Neural cell (in vitro differentiated cells): ENCODE results near the gene ITIH4. TPM values are rescaled to one million over a fixed set of nuclear protein-coding genes. Genes with fewer than 3 reads are reported as not detected.

Experiments used
- H2AFZ ChIP-seq: fragments of 200-600, 300-800 bp; sonication (generic), shearing (Covaris generic); 2 replicates; pipeline ENCODE4 v1.6.0; 2014; ENCODE audit warnings: low read depth, mild to moderate bottlenecking, antibody characterized with exemption, low read length, moderate library complexity
- H3F3A ChIP-seq: fragments of 200-600 bp; shearing (Covaris generic); 2 replicates; pipeline ENCODE4 v1.6.1; 2016; ENCODE audit warnings: mild to moderate bottlenecking, moderate library complexity, mixed read lengths, antibody characterized with exemption, low read length; ENCODE audit not compliant: insufficient read depth, poor library complexity, severe bottlenecking
- H3K27ac ChIP-seq: fragments of 200-600, 300-800 bp; sonication (generic), shearing (Covaris generic); 2 replicates; pipeline ENCODE4 v1.5.1; 2014; ENCODE audit warnings: mild to moderate bottlenecking, low read length, moderate library complexity
- H3K27me3 ChIP-seq: fragments of 300-800, 200-600 bp; sonication (generic), shearing (Covaris generic); 2 replicates; pipeline ENCODE4 v1.6.0; 2014; ENCODE audit warnings: mild to moderate bottlenecking, low read depth, low read length, moderate library complexity; ENCODE audit not compliant: insufficient read depth
- H3K36me3 ChIP-seq: fragments of 300-800, 200-600 bp; sonication (generic), shearing (Covaris generic); 2 replicates; pipeline ENCODE4 v1.5.1; 2014; ENCODE audit warnings: mild to moderate bottlenecking, antibody characterized with exemption, low read length, moderate library complexity; ENCODE audit not compliant: insufficient read depth
- H3K4me2 ChIP-seq: fragments of 300-800, 200-600 bp; sonication (generic), shearing (Covaris generic); 2 replicates; pipeline ENCODE4 v1.6.0; 2014; ENCODE audit warnings: mild to moderate bottlenecking, low read length
- H3K4me3 ChIP-seq: fragments of 300-800, 200-600 bp; sonication (generic), shearing (Covaris generic); 2 replicates; pipeline ENCODE4 v1.5.1; 2014; ENCODE audit warnings: mild to moderate bottlenecking, low read length, moderate library complexity
- H3K79me2 ChIP-seq: fragments of 200-600 bp; shearing (Covaris generic); replicated peaks from 2 replicates; pipeline ENCODE4 v1.6.0; 2014; ENCODE audit warnings: mild to moderate bottlenecking, low read length, moderate library complexity; ENCODE audit not compliant: insufficient read depth
- H3K9ac ChIP-seq: fragments of 300-800, 200-600 bp; sonication (generic), shearing (Covaris generic); 2 replicates; pipeline ENCODE4 v1.6.1; 2016; ENCODE audit warnings: mild to moderate bottlenecking, low read length, mixed read lengths
- H3K9me2 ChIP-seq: fragments of 200-600 bp; shearing (Covaris generic); 2 replicates; pipeline ENCODE4 v1.6.1; 2016; ENCODE audit warnings: mild to moderate bottlenecking, low read length, mixed read lengths; ENCODE audit not compliant: insufficient read depth
- H3K9me3 ChIP-seq: fragments of 200-600, 300-800 bp; sonication (generic), shearing (Covaris generic); 2 replicates; pipeline ENCODE4 v1.6.1; 2016; ENCODE audit warnings: mild to moderate bottlenecking, mixed run types, low read length, moderate library complexity, mixed read lengths
- H4K20me1 ChIP-seq: fragments of 200-600 bp; shearing (Covaris generic); 2 replicates; pipeline ENCODE4 v1.6.1; 2016; ENCODE audit warnings: mild to moderate bottlenecking, mixed run types; ENCODE audit not compliant: insufficient read depth
- EP300 ChIP-seq: fragments of 450-650 bp; conservative IDR thresholded peaks from 2 replicates; pipeline ENCODE4 v1.6.1; 2014; ENCODE audit warnings: antibody characterized with exemption, mild to moderate bottlenecking, moderate library complexity; ENCODE audit not compliant: poor library complexity, severe bottlenecking
- EZH2 ChIP-seq: fragments of 200-600, 300-800 bp; shearing (Covaris generic), sonication (generic); IDR thresholded peaks from 2 replicates; pipeline ENCODE4 v1.6.1; 2014; ENCODE audit warnings: antibody characterized with exemption, low read length, borderline replicate concordance, mild to moderate bottlenecking; ENCODE audit not compliant: insufficient read depth, poor library complexity, severe bottlenecking
- MXI1 ChIP-seq: fragments of 450-650 bp; conservative IDR thresholded peaks from 2 replicates; pipeline ENCODE4 v1.6.1; 2014; ENCODE audit warnings: antibody characterized with exemption, mild to moderate bottlenecking; ENCODE audit not compliant: poor library complexity, severe bottlenecking
- POLR2AphosphoS5 ChIP-seq: IDR thresholded peaks from 2 replicates; pipeline ENCODE4 v1.6.1; 2012
- RAD21 ChIP-seq: fragments of 450-650 bp; conservative IDR thresholded peaks from 2 replicates; pipeline ENCODE4 v1.6.1; 2014; ENCODE audit warnings: antibody characterized with exemption, mild to moderate bottlenecking, moderate library complexity
- REST ChIP-seq: IDR thresholded peaks from 2 replicates; pipeline ENCODE4 v1.6.1; 2012; ENCODE audit warnings: borderline replicate concordance
- SMC3 ChIP-seq: fragments of 450-650 bp; conservative IDR thresholded peaks from 2 replicates; pipeline ENCODE4 v1.6.1; 2014; ENCODE audit warnings: antibody characterized with exemption, mild to moderate bottlenecking, moderate library complexity; ENCODE audit not compliant: poor library complexity
- TAF1 ChIP-seq: IDR thresholded peaks from 2 replicates; pipeline ENCODE4 v1.6.1; 2012; ENCODE audit warnings: low read depth
- polyA plus RNA-seq: library from polyadenylated mRNA; depleted of rRNA; stranded (reverse); fragments of >200 nt; gene quantifications from 2 replicates; pipeline ENCODE4 v1.2.3, GENCODE V29; 2014
- TF ChIP-seq, protein P1 (sequence below): fragments of 450-650 bp; IDR thresholded peaks from 2 replicates; pipeline ENCODE4 v1.5.1; 2014; ENCODE audit warnings: antibody characterized with exemption, mild to moderate bottlenecking, moderate library complexity; ENCODE audit not compliant: poor library complexity, severe bottlenecking

Gene ITIH4
- polyA plus RNA-seq, 1 donor from 2014 or later = 16.3 TPM

- no peaks in the 10 kb centered on the region for H3K79me2 ChIP-seq
- no peaks in the 10 kb centered on the region for H3K27me3 ChIP-seq
- no peak overlapping the region for H2AFZ ChIP-seq
- no peaks in the 10 kb centered on the region for H3K9me2 ChIP-seq
- no peak overlapping the region for H3K4me3 ChIP-seq
- H3K9ac ChIP-seq = no peak overlapping the region
- H3K27ac ChIP-seq = no peak overlapping the region
- H3F3A ChIP-seq = no peaks in the 10 kb centered on the region
- H4K20me1 ChIP-seq = no peaks in the 10 kb centered on the region
- no peaks in the 10 kb centered on the region for H3K36me3 ChIP-seq
- H3K9me3 ChIP-seq = no peaks in the 10 kb centered on the region
- no peak overlapping the region for H3K4me2 ChIP-seq
- TF ChIP-seq EZH2 = no peak
- no peak for TF ChIP-seq MXI1
- TF ChIP-seq EP300 = no peak
- no peak for TF ChIP-seq POLR2AphosphoS5
- TF ChIP-seq REST = no peak
- no peak for TF ChIP-seq RAD21
Measured at GRCh38 chr3:52800079-52800478, 30.4 kb downstream of the ITIH4 start.

GRCh38 chr3:52798978-52799476, 31.4 kb downstream of the ITIH4 start:
- H3K9me2 ChIP-seq = no peaks in the 10 kb centered on the region
- no peak overlapping the region for H3K9ac ChIP-seq
- no peaks in the 10 kb centered on the region for H3K9me3 ChIP-seq
- H3K27ac ChIP-seq = no peak overlapping the region
- H3K27me3 ChIP-seq = no peaks in the 10 kb centered on the region
- no peaks in the 10 kb centered on the region for H3F3A ChIP-seq
- H3K36me3 ChIP-seq = no peaks in the 10 kb centered on the region
- no peaks in the 10 kb centered on the region for H4K20me1 ChIP-seq
- H3K4me3 ChIP-seq = no peak overlapping the region
- no peak overlapping the region for H3K4me2 ChIP-seq
- no peak overlapping the region for H2AFZ ChIP-seq
- TF ChIP-seq EZH2 (no peak), RAD21 (no peak), MXI1 (no peak), REST (no peak), POLR2AphosphoS5 (no peak), TAF1 (no peak), EP300 (no peak), SMC3 (no peak)
- TF ChIP-seq, protein P1, sequence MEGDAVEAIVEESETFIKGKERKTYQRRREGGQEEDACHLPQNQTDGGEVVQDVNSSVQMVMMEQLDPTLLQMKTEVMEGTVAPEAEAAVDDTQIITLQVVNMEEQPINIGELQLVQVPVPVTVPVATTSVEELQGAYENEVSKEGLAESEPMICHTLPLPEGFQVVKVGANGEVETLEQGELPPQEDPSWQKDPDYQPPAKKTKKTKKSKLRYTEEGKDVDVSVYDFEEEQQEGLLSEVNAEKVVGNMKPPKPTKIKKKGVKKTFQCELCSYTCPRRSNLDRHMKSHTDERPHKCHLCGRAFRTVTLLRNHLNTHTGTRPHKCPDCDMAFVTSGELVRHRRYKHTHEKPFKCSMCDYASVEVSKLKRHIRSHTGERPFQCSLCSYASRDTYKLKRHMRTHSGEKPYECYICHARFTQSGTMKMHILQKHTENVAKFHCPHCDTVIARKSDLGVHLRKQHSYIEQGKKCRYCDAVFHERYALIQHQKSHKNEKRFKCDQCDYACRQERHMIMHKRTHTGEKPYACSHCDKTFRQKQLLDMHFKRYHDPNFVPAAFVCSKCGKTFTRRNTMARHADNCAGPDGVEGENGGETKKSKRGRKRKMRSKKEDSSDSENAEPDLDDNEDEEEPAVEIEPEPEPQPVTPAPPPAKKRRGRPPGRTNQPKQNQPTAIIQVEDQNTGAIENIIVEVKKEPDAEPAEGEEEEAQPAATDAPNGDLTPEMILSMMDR = no peak
- H3K79me2 ChIP-seq = no peaks in the 10 kb centered on the region
